NCI-H1417 (cell line): ENCODE results near the gene MYRIP.
"Not testable (repeated sequence)": the region's sequence is repeated elsewhere in the genome, so short reads cannot be mapped to it uniquely, and the experiment has no call there.

ENCODE experiments used
- DNase-seq, 3 experiments: peaks; one replicate each; lab custom pipeline; 2025; lab: John Stamatoyannopoulos, UW

MYRIP gene

GRCh38 chr3:40079847-40080240, 270.4 kb downstream of the MYRIP start:
- no peak for DNase-seq

- DNase-seq = no peak
Observed at GRCh38 chr3:40083066-40083465, 273.7 kb downstream of the MYRIP start.

GRCh38 chr3:40084424-40084823, 275.0 kb downstream of the MYRIP start:
- DNase-seq = not testable (repeated sequence)

GRCh38 chr3:40086890-40087883, 277.8 kb downstream of the MYRIP start:
- DNase-seq = peak; percentile 1 to 63 (median 4)

- DNase-seq = no peak
Observed at GRCh38 chr3:40088527-40089170, 279.2 kb downstream of the MYRIP start.

- no peak for DNase-seq
Observed at GRCh38 chr3:40096661-40097111, 287.3 kb downstream of the MYRIP start.

- DNase-seq = no peak
Observed at GRCh38 chr3:40097131-40098117, 288.0 kb downstream of the MYRIP start.

- DNase-seq = no peak
Observed at GRCh38 chr3:40098261-40098759, 288.9 kb downstream of the MYRIP start.

- DNase-seq = no peak
Observed at GRCh38 chr3:40099871-40100270, 290.5 kb downstream of the MYRIP start.

GRCh38 chr3:40102182-40102581, 292.8 kb downstream of the MYRIP start:
- no peak for DNase-seq

GRCh38 chr3:40103829-40104228, 294.4 kb downstream of the MYRIP start:
- DNase-seq = no peak

GRCh38 chr3:40104441-40104840, 295.0 kb downstream of the MYRIP start:
- no peak for DNase-seq

GRCh38 chr3:40108643-40109042, 299.2 kb downstream of the MYRIP start:
- DNase-seq = no peak

GRCh38 chr3:40109641-40110490, 300.5 kb downstream of the MYRIP start:
- DNase-seq = peak in 1 of 3 experiments; percentile 2

GRCh38 chr3:40116478-40117177, 307.2 kb downstream of the MYRIP start:
- no peak for DNase-seq

GRCh38 chr3:40118091-40118490, 308.7 kb downstream of the MYRIP start:
- DNase-seq = no peak

GRCh38 chr3:40120067-40120692, 310.8 kb downstream of the MYRIP start:
- no peak for DNase-seq

- peak in 2 of 3 experiments; percentile 20 to 31 for DNase-seq
Observed at GRCh38 chr3:40120806-40121205, 311.4 kb downstream of the MYRIP start.

- DNase-seq = no peak
Observed at GRCh38 chr3:40124918-40125317, 315.5 kb downstream of the MYRIP start.
